ENCODE data around the gene CACNA1C. TPM values are rescaled to one million over a fixed set of nuclear protein-coding genes. Genes with fewer than 3 reads are reported as not detected.

The CACNA1C gene
- total RNA-seq, 1 experiment from 2014 or later: 1.1 TPM

- Mint-ChIP-seq H3K4me3 (no peak overlapping the region), H3K4me1 (peaks cover 4% of the 10 kb centered on the region in 2 experiments), H3K27me3 (ENCODE audit: low read depth) (peaks cover 4% of the 10 kb centered on the region; the same call in 1 of the 2 replicates), H3K27ac (no peak overlapping the region; a peak in 2 of 7 replicates), H3K36me3 (ENCODE audit: insufficient read depth in 1 of 3, low read depth in 3 of 3) (no peaks in the 10 kb centered on the region), H3K9me3 (no peaks in the 10 kb centered on the region)
- H3K56ac ChIP-seq (ENCODE audit: insufficient read length, low read depth, low read length): no peak overlapping the region
- H2BK15ac ChIP-seq (ENCODE audit: low read depth, low read length): no peak overlapping the region
- H2AK5ac ChIP-seq (ENCODE audit: insufficient read length, low read length): no peak overlapping the region
- no peak overlapping the region for H4K91ac ChIP-seq (ENCODE audit: insufficient read length, low read depth, low read length)
- H4K5ac ChIP-seq (ENCODE audit: insufficient read length, low read depth, low read length): no peak overlapping the region
- no CpG with 5 or more reads among the region's 4 CpGs for WGBS (ENCODE audit: extremely low coverage, insufficient read length, low lambda C conversion rate)
- H3K27ac ChIP-seq (ENCODE audit: insufficient read length, low read depth, low read length): no peak overlapping the region
- no peaks in the 10 kb centered on the region for H4K20me1 ChIP-seq (ENCODE audit: control insufficient read depth, insufficient read depth, insufficient read length)
- H3K23ac ChIP-seq (ENCODE audit: insufficient read length, low read depth, low read length): no peak overlapping the region
- no peaks in the 10 kb centered on the region for H3K9me3 ChIP-seq (ENCODE audit: control insufficient read depth, low read depth, low read length)
- no peak overlapping the region for H2BK120ac ChIP-seq (ENCODE audit: low read depth, low read length, poor library complexity, severe bottlenecking)
- no peak overlapping the region for H4K8ac ChIP-seq (replicated peaks; ENCODE audit: insufficient read length, low read depth, low read length)
- H3K27me3 ChIP-seq (ENCODE audit: insufficient read depth, low read length): no peaks in the 10 kb centered on the region
- no peak overlapping the region for H2BK20ac ChIP-seq (ENCODE audit: low read depth, low read length, poor library complexity, severe bottlenecking)
- H3K9ac ChIP-seq (ENCODE audit: extremely low read depth, insufficient read length, low read length): no peak overlapping the region
- H3K79me2 ChIP-seq (ENCODE audit: insufficient read depth, low read length): no peaks in the 10 kb centered on the region
- no peaks in the 10 kb centered on the region for H3K23me2 ChIP-seq (ENCODE audit: insufficient read length, low read depth, low read length, poor library complexity, severe bottlenecking)
- no peak overlapping the region for H3K18ac ChIP-seq (ENCODE audit: insufficient read length, low read depth, low read length)
- H2AFZ ChIP-seq (ENCODE audit: low read length): no peak overlapping the region
- no peak overlapping the region for H2BK12ac ChIP-seq (ENCODE audit: insufficient read length, low read depth, low read length)
- H3K4me2 ChIP-seq (ENCODE audit: insufficient read depth, insufficient read length, low read length): no peak overlapping the region
- no peak for TF ChIP-seq CTCF (conservative IDR thresholded peaks at IDR 0.05)
- no peak overlapping the region for H3K14ac ChIP-seq (ENCODE audit: insufficient read depth, low read length)
- H3K4me1 ChIP-seq (ENCODE audit: insufficient read depth, low read length): no peaks in the 10 kb centered on the region
- H2BK5ac ChIP-seq (ENCODE audit: insufficient read length, low read length): no peak overlapping the region
- no peak for DNase-seq
- H3K4ac ChIP-seq (ENCODE audit: low read depth, low read length): no peak overlapping the region
- H3K79me1 ChIP-seq (ENCODE audit: insufficient read depth, low read depth, low read length, poor library complexity, severe bottlenecking): no peaks in the 10 kb centered on the region
- no peak overlapping the region for H3T11ph ChIP-seq (ENCODE audit: low read length)
Measured at GRCh38 chr12:2461046-2461445, 408.3 kb downstream of the CACNA1C start.

Measured in H9 (cell line).